GM21367 (cell line): ENCODE data around the gene KCTD15.

Experiments used
- ATAC-seq: cut with Tn5 transposase; IDR thresholded peaks from one replicate; pipeline ENCODE4 v1.9.1; 2021; ENCODE audit not compliant: unreplicated experiment

Gene KCTD15

GRCh38 chr19:33771384-33772101 lies 25.1 kb upstream of the KCTD15 start:
- ATAC-seq: no peak

DNA sequence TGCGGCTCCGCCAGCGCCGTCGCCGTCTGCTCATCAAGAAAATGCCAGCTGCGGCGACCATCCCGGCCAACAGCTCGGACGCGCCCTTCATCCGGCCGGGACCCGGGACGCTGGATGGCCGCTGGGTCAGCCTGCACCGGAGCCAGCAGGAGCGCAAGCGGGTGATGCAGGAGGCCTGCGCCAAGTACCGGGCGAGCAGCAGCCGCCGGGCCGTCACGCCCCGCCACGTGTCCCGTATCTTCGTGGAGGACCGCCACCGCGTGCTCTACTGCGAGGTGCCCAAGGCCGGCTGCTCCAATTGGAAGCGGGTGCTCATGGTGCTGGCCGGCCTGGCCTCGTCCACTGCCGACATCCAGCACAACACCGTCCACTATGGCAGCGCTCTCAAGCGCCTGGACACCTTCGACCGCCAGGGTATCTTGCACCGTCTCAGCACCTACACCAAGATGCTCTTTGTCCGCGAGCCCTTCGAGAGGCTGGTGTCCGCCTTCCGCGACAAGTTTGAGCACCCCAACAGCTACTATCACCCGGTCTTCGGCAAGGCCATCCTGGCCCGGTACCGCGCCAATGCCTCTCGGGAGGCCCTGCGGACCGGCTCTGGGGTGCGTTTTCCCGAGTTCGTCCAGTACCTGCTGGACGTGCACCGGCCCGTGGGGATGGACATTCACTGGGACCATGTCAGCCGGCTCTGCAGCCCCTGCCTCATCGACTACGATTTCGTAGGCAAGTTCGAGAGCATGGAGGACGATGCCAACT lies 24.4 kb upstream of the KCTD15 start:
- no peak for ATAC-seq

- no peak for ATAC-seq
Observed at GRCh38 chr19:33772858-33773180, 23.9 kb upstream of the KCTD15 start.

DNA sequence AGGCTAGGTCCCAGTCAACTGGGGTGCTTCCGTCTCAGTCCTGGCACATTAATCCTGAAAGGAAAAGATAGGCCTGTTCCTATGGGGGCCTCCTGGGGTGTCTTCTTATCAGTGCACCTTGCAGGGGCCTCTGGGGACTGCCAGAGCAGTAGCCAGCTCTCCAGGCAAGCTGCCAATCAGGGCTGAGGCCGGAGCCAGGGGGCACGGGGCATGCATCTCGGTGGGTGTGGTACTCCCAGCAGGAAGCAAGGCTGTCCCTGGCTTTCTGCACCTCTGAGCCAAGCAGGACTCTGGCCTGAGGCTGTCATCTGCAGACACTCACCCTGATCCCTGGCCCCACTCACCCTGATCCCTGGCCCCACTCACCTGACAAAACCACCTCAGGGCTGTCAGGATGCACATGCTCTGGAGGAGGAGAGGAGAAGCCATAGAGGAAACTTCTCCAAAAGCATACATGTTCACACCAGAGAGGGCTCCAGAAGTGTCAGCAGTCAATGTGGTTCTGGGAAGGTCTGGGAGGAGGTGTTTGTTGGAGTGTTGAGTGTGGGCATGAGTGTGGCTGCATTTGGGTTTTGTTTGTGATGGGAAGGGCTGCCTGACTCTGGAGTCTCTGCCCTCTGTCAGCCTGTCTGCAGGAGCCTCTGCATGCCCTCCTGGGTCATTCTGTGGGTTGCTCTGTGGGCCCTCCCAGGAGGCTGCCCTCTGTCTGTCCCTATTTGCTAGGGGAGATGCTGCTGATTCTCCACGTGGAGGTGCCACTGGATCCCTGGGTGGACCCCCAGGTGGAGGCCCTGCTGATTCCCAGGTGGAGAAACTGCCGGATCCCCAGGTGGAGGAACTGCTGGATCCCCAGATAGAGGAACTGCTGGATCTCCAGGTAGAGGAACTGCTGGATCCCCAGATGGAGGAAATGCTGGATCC lies 22.7 kb upstream of the KCTD15 start:
- no peak for ATAC-seq

DNA sequence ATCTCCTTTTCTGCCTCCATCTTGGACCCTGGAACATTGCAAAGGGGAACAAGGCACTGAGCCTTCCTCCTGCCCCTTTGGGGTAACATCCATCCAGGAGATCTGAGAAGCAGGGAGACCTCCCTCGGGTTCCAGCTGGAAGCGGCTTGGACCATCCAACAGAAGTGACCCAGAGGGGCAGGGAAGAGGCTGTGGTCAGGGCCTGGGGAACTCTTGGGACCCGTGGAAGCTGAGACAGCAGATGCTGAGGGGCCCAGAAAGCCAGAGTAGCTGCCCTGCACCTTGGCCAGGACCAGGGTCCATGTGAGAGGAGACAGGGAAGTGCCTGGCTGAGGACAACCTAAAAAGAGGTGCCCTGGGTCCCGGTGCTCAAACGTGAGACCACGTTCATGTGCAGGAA lies 21.9 kb upstream of the KCTD15 start:
- ATAC-seq: no peak

GRCh38 chr19:33775731-33776487 lies 20.8 kb upstream of the KCTD15 start:
- no peak for ATAC-seq

- ATAC-seq: no peak
Observed at GRCh38 chr19:33777351-33777750, 19.3 kb upstream of the KCTD15 start.

- ATAC-seq: no peak
Observed at GRCh38 chr19:33777753-33778088, 18.9 kb upstream of the KCTD15 start.

DNA sequence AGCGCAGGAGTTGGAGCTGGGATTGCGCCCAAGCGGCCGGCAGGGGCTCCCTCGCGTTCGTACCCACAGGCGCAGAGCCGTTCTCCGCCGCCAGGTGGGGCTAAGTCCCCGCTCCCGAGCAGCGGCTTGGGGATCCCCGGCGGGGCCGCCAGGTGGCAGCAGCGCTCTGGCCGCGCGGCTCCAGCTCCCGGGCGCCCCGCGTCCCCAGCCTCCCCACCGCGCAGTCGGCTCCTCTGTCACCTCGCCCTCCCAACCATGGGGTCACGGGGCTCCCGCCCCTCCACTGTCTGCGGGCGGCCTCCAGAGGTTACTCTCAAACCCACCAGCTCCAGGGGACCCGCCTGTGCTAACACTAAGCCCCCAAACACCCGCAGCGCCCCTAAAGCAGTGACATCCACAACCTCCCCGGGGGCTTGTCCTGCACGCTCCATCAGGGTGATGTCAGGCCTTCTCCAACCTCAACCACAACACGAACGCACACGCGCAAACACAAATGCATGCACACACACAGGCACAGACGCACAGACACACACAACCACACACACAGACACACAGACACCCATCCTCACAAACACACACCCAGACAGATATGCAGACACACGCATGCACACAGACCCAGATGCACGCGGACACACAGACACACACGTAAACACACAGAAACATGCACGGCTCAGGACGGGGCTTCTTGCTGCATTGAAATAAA lies 18.4 kb upstream of the KCTD15 start:
- peak; percentile 74 for ATAC-seq

GRCh38 chr19:33779849-33780248 lies 16.8 kb upstream of the KCTD15 start:
- ATAC-seq: no peak

DNA sequence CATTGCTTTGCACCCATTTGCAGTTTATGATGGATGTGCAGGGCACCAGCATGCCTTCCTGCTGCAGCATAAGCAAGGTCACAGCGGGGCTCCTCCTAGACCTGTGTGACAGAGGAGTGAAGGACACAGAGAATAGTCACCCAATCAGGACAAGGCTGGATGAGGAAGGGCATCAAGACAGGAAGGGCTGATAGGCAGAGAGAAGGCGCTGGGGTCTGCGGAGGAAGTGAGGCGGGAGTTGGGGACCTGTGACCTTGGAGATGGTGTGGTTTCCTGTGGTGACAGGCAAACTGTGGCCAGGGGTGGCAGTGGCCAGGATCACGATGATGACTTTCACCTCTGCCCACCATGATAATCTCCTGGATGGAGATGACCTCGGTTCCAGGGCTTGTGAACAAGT lies 16.4 kb upstream of the KCTD15 start:
- no peak for ATAC-seq

GRCh38 chr19:33780746-33781145 lies 15.9 kb upstream of the KCTD15 start:
- no peak for ATAC-seq

GRCh38 chr19:33781415-33781935 lies 15.2 kb upstream of the KCTD15 start:
- ATAC-seq: no peak

DNA sequence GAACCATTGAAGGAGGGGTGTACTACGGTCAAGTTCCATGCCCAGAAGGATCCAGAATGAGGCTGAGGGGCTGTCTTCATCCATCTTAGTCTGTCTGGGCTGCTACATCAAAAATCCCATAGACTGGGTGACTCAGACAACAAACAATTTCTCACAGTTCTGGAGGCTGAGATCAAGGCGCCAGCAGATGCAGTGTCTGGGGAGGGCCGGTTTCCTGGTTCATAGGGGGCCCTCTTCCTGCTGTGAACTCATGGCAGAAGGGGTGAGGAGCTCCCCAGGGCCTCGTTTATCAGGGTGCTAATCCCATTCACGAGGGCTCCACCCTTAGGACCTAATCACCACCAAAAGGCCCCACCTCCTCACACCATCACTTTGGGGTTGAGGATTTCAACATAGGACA lies 14.7 kb upstream of the KCTD15 start:
- no peak for ATAC-seq

DNA sequence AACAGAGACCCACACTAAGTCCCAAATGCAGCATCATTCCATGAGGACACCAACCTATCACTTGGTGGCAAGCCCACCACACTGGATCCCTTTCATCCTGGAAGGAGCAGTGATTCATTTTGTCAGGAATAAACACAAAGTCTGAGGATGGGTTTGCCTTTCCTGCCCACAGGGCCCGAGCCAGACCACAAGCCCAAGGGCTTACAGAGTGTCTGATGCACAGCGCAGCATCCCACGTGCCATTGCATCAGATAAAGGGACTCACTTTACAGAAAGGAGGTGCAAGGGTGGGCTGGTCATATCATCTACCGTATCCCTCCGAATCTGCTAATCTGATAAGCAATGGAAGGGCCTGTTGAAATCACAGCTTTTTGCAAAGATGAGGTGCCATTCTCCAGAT lies 12.2 kb upstream of the KCTD15 start:
- ATAC-seq: no peak

- no peak for ATAC-seq
Observed at GRCh38 chr19:33785795-33786194, 10.9 kb upstream of the KCTD15 start.

DNA sequence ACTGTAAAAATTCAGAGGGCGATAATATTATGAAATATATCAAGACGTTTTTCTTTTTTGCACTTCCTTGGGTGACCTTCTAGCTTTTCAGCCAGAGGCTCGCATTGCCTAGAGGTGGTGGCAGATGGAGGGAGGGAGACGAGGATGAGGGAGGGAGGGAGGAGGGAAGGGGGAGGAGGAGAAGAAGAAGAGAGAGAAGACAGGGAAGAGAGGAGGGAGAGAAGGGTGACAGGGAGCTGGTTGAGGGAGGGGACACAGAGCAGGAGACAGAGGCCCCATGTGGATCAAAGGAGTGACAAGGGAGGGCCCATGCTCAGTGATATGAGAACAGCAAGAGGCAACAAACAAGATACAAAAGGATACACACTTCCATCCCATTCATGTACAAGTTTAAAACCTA lies 8.0 kb upstream of the KCTD15 start:
- ATAC-seq: no peak

DNA sequence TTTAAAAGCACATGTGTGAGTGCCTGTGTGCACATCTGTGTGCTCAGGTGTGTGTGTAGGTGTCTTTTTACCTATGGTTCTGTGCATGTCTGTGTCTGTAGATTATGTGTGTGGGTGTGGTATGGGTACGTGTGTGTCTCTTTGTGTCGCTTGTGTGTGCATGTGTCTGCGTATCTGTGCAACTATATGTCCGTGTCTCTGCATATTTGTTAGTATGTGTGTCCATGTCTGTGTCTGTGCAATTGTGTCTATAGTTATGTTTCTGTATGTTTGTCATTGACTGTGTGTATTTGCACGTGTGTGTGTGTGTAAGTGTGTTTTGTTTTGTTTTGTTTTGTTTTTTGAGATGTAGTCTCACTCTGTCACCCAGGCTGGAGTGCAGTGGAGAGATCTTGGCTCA lies 7.3 kb upstream of the KCTD15 start:
- no peak for ATAC-seq

- no peak for ATAC-seq
Observed at GRCh38 chr19:33794683-33795369, 1.8 kb upstream of the KCTD15 start.
